Colonic mucosa (tissue), 4 donors: ENCODE data around the gene FERMT2. TPM values are rescaled to one million over a fixed set of nuclear protein-coding genes. Genes with fewer than 3 reads are reported as not detected.
"Not testable (repeated sequence)": the region's sequence is repeated elsewhere in the genome, so short reads cannot be mapped to it uniquely, and the experiment has no call there.

Source experiments
- DNase-seq: peaks from one replicate; pipeline ENCODE4 v3.0.0-alpha.2; 2020
- H3K27ac ChIP-seq: fragments of 200-600 bp; one replicate; pipeline ENCODE4 v1.8.0; 2021
- H3K27me3 ChIP-seq: fragments of 200-600 bp; one replicate; pipeline ENCODE4 v1.8.0; 2021
- H3K36me3 ChIP-seq: fragments of 200-600 bp; one replicate; pipeline ENCODE4 v1.8.0; 2021
- H3K4me1 ChIP-seq: fragments of 200-600 bp; one replicate; pipeline ENCODE4 v1.8.0; 2021; ENCODE audit warnings: mild to moderate bottlenecking
- H3K4me3 ChIP-seq: fragments of 200-600 bp; one replicate; pipeline ENCODE4 v1.8.0; 2021
- H3K9ac ChIP-seq, 2 donors: one replicate each; pipeline ENCODE4 v1.7.0; 2013; ENCODE audit warnings: control low read depth in 2 of 2, low read depth in 2 of 2, low read length in 2 of 2
- H3K9me3 ChIP-seq: fragments of 200-600 bp; one replicate; pipeline ENCODE4 v1.8.0; 2021
- CTCF ChIP-seq: fragments of 200-600 bp; IDR thresholded peaks from one replicate; pipeline ENCODE4 v1.8.0; 2022; ENCODE audit warnings: antibody characterized with exemption, mild to moderate bottlenecking
- intact Hi-C: fragments of 100-400 bp; cut with DNase I; formaldehyde crosslinking; loops from one replicate; pipeline ENCODE4 v1.14.1; 2022
- total RNA-seq, 2 donors: library from RNA; stranded (reverse); fragmentation: NEBNext Ultra II Directional in 1 of 2; extraction: Animal tissue kit (Norgen Biotek cat#: 25700) in 1 of 2; gene quantifications; one replicate each; pipeline ENCODE4 v1.2.1, GENCODE V29; 2021
- donor health status: healthy.
- donor health status: DM: no; HTN: no; CAD: no.
- donor health status: DM: no; HTN: no; CAD: no.

Gene FERMT2
- total RNA-seq, 2 donors from 2014 or later = 6.3 to 43.9 TPM

DNA sequence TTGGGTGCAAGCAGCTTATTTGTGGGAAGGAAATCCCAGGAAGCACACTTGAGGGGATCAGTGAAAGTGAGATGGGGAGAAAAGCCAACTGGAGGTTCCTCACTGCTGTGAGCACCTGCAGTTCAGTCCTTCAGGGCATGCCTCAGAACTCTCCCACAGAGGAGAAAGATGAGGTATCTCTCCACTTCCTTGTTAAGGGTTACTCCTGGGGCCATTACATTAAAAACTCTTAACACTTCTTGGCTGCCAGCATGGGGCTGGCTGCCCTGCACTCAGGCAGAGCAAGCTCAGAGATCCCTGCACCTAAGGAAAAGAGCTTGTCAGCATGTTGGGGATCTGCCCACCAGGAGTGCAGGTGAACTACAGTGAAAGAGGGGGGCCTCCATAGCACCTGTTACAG lies 28.8 kb downstream of the FERMT2 start:
- Histone ChIP-seq H3K36me3 (no peaks in the 10 kb centered on the region), H3K9ac (no peak overlapping the region), H3K4me1 (no peaks in the 10 kb centered on the region), H3K27me3 (no peaks in the 10 kb centered on the region), H3K4me3 (no peak overlapping the region), H3K27ac (no peak overlapping the region), H3K9me3 (no peaks in the 10 kb centered on the region)
- no peak for TF ChIP-seq CTCF
- intact Hi-C loops = no loop called here
- no peak for DNase-seq

DNA sequence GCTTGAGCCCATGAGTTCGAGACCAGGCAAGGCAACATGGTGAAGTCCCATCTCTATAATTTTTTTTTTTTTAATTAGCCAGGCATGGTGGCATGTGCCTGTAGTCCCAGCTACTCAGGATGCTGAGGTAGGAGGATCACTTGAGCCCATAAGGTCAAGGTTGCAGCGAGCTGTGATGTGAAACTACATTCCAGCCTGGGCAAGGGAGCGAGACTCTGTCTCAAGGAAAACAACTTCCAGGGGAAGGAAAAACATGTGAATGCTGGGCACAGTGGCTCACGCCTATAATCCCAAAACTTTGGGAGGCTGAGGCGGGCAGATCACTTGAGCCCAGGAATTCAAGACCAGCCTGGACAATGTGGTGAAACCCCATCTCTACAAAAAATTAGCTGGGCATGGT lies 30.4 kb downstream of the FERMT2 start:
- DNase-seq, H3K36me3 ChIP-seq, H3K27ac ChIP-seq, H3K9ac ChIP-seq, intact Hi-C loops, H3K4me3 ChIP-seq, H3K27me3 ChIP-seq, H3K9me3 ChIP-seq, H3K4me1 ChIP-seq: not testable (repeated sequence)

GRCh38 chr14:52919971-52920370 lies 30.9 kb downstream of the FERMT2 start:
- Histone ChIP-seq H3K4me3 (no peak overlapping the region), H3K9ac (no peak overlapping the region)
- intact Hi-C loops = no loop called here

GRCh38 chr14:52918486-52918885 lies 32.4 kb downstream of the FERMT2 start:
- DNase-seq = no peak
- no peak for TF ChIP-seq CTCF
- Histone ChIP-seq H3K27me3 (no peaks in the 10 kb centered on the region), H3K4me1 (no peaks in the 10 kb centered on the region), H3K36me3 (no peaks in the 10 kb centered on the region), H3K4me3 (no peak overlapping the region), H3K9ac (no peak overlapping the region), H3K9me3 (no peaks in the 10 kb centered on the region), H3K27ac (no peak overlapping the region)
- intact Hi-C loops = no loop called here

More at GRCh38 chr14:52919971-52920370, 30.9 kb downstream of the FERMT2 start:
- H3K27ac ChIP-seq = no peak overlapping the region
- no peak for DNase-seq
- H3K36me3 ChIP-seq = no peaks in the 10 kb centered on the region
- H3K27me3 ChIP-seq = no peaks in the 10 kb centered on the region
- no peaks in the 10 kb centered on the region for H3K9me3 ChIP-seq
- TF ChIP-seq CTCF = no peak
- no peaks in the 10 kb centered on the region for H3K4me1 ChIP-seq

DNA sequence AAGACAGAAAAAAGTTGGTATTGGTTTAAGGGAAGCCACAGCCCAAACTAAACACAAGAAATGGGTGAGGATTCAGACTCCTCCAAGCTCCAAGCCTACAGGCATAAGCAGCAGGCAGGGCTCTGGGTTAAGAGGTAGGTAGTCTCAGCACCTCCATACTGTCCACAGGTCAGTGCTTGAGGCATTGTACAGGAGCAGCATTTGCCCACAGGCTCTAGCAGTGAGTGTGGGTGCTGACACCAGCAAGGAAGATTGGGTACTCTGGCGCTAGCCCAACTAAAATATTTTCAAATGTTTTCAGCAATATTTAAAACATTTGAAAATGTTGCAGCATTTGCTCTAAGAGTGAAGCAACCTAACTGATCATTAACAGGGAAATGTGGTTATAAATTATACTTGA lies 33.1 kb downstream of the FERMT2 start:
- TF ChIP-seq CTCF = no peak
- H3K9me3 ChIP-seq = no peaks in the 10 kb centered on the region
- DNase-seq = no peak
- no peaks in the 10 kb centered on the region for H3K27me3 ChIP-seq
- intact Hi-C loops = no loop called here
- no peaks in the 10 kb centered on the region for H3K4me1 ChIP-seq
- H3K9ac ChIP-seq = no peak overlapping the region
- H3K36me3 ChIP-seq = no peaks in the 10 kb centered on the region
- no peak overlapping the region for H3K27ac ChIP-seq
- H3K4me3 ChIP-seq = no peak overlapping the region

DNA sequence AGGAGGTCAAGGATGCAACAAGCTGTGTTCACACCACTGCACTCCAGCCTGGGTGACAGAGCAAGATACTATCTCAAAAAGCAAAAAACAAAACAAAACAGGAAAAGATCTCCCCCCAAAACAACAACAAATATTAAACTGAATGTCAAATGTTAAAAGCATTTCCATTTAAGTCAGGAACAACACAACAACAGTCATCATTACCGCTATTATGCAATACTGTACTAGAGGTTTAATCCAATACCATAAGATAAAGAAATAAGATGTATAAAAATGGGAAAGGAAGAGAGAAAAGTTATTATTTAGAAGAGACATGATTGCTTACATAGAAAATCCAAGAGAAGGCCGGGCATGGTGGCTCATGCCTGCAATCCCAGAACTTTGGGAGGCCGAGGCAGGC lies 36.6 kb downstream of the FERMT2 start:
- Histone ChIP-seq H3K27ac (no peak overlapping the region), H3K9me3 (no peaks in the 10 kb centered on the region), H3K36me3 (no peaks in the 10 kb centered on the region), H3K9ac (no peak overlapping the region), H3K27me3 (no peaks in the 10 kb centered on the region), H3K4me1 (no peaks in the 10 kb centered on the region), H3K4me3 (no peak overlapping the region)
- intact Hi-C loops = no loop called here
- TF ChIP-seq CTCF = no peak
- DNase-seq = no peak
